ENCODE results near the gene HMGXB4.
"Not testable (repeated sequence)": the region's sequence is repeated elsewhere in the genome, so short reads cannot be mapped to it uniquely, and the experiment has no call there.

Gene HMGXB4

DNA sequence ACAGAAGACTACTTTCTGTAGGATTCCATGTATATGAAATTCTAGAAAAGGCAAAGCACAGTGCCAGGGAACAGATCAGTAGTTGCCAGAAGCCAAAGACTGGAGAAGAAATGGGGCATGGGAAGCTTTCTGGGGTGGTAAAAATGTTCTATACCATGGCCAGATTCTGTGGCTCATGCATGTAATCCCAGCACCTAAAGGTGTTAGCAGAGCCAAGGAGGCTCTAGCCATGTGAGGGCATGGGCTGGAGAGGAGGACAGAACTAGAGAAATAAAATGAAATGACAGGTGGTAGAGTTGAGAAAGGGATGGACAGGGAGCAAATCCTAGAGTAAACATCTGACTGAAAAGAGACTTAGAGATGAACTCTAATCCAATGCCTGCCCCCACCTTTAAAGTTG is 26.9 kb upstream of the HMGXB4 start:
- Histone ChIP-seq H3K9me3 (ENCODE audit: insufficient read depth, low read length) (peaks cover 6% of the 10 kb centered on the region), H3K36me3 (ENCODE audit: insufficient read depth, insufficient read length, low read length) (no peaks in the 10 kb centered on the region), H3K4me3 (ENCODE audit: insufficient read length, low read depth) (no peak overlapping the region), H3K4me1 (ENCODE audit: insufficient read depth, insufficient read length) (peaks cover 4% of the 10 kb centered on the region), H3K9ac (ENCODE audit: insufficient read length, low read depth) (no peak overlapping the region), H3K27me3 (ENCODE audit: insufficient read depth, insufficient read length) (no peaks in the 10 kb centered on the region)
- no peak for DNase-seq (ENCODE audit: low read depth, low spot score)
- TF ChIP-seq SUZ12 (IDR thresholded peaks at IDR 0.05; ENCODE audit: extremely low read depth, insufficient read depth, insufficient read length) (no peak), ZNF274 (IDR thresholded peaks at IDR 0.05; ENCODE audit: low read depth, low read length) (no peak), YY1 (IDR thresholded peaks at IDR 0.05; ENCODE audit: insufficient read depth, insufficient read length) (no peak)

- Histone ChIP-seq H3K9ac (ENCODE audit: insufficient read length, low read depth) (no peak overlapping the region), H3K9me3 (ENCODE audit: insufficient read depth, low read length) (peaks cover 6% of the 10 kb centered on the region), H3K4me3 (ENCODE audit: insufficient read length, low read depth) (no peak overlapping the region), H3K27me3 (ENCODE audit: insufficient read depth, insufficient read length) (no peaks in the 10 kb centered on the region), H3K4me1 (ENCODE audit: insufficient read depth, insufficient read length) (peaks cover 4% of the 10 kb centered on the region), H3K36me3 (ENCODE audit: insufficient read depth, insufficient read length, low read length) (no peaks in the 10 kb centered on the region)
- DNase-seq (ENCODE audit: low read depth, low spot score) = no peak
- TF ChIP-seq ZNF274 (IDR thresholded peaks at IDR 0.05; ENCODE audit: low read depth, low read length) = no peak
- TF ChIP-seq SUZ12 (IDR thresholded peaks at IDR 0.05; ENCODE audit: extremely low read depth, insufficient read depth, insufficient read length) = no peak
Observed at GRCh38 chr22:35230839-35231584, 26.3 kb upstream of the HMGXB4 start.

GRCh38 chr22:35231585-35232084 is 25.7 kb upstream of the HMGXB4 start:
- Histone ChIP-seq H3K4me1 (ENCODE audit: insufficient read depth, insufficient read length) (peaks cover 4% of the 10 kb centered on the region), H3K4me3 (ENCODE audit: insufficient read length, low read depth) (no peak overlapping the region), H3K36me3 (ENCODE audit: insufficient read depth, insufficient read length, low read length) (no peaks in the 10 kb centered on the region), H3K9me3 (ENCODE audit: insufficient read depth, low read length) (peaks cover 6% of the 10 kb centered on the region), H3K9ac (ENCODE audit: insufficient read length, low read depth) (no peak overlapping the region), H3K27me3 (ENCODE audit: insufficient read depth, insufficient read length) (no peaks in the 10 kb centered on the region)
- peak; percentile 70 for DNase-seq (ENCODE audit: low read depth, low spot score)
- TF ChIP-seq SUZ12 (IDR thresholded peaks at IDR 0.05; ENCODE audit: extremely low read depth, insufficient read depth, insufficient read length) (no peak), ZNF274 (IDR thresholded peaks at IDR 0.05; ENCODE audit: low read depth, low read length) (no peak), YY1 (IDR thresholded peaks at IDR 0.05; ENCODE audit: insufficient read depth, insufficient read length) (no peak)

- not testable (repeated sequence) for H3K9ac ChIP-seq (ENCODE audit: insufficient read length, low read depth); H3K27me3 ChIP-seq (ENCODE audit: insufficient read depth, insufficient read length); H3K4me3 ChIP-seq (ENCODE audit: insufficient read length, low read depth); DNase-seq (ENCODE audit: low read depth, low spot score); H3K9me3 ChIP-seq (ENCODE audit: insufficient read depth, low read length); H3K36me3 ChIP-seq (ENCODE audit: insufficient read depth, insufficient read length, low read length); H3K4me1 ChIP-seq (ENCODE audit: insufficient read depth, insufficient read length)
Observed at GRCh38 chr22:35238749-35239148, 18.5 kb upstream of the HMGXB4 start.

DNA sequence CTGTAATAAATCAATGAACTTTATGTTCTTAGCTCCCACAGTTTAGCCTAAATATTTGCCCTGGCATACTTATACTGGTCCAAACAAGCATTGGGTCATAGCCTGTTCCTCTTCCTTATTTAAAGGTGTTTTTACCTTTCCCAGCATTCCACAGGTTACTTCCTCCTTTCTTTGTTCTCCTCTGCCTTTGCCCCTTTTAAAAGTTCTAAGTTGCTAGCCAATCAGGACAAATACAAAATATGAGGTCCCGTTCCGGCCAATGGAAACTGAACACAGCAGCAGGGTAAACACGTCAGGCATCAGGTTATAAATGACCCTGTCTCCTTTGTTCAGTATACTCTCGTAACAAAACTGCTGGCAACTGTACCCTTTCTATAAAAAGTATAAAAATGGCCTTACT is 12.8 kb upstream of the HMGXB4 start:
- not testable (repeated sequence) for H3K9me3 ChIP-seq (ENCODE audit: insufficient read depth, low read length); H3K36me3 ChIP-seq (ENCODE audit: insufficient read depth, insufficient read length, low read length)

DNA sequence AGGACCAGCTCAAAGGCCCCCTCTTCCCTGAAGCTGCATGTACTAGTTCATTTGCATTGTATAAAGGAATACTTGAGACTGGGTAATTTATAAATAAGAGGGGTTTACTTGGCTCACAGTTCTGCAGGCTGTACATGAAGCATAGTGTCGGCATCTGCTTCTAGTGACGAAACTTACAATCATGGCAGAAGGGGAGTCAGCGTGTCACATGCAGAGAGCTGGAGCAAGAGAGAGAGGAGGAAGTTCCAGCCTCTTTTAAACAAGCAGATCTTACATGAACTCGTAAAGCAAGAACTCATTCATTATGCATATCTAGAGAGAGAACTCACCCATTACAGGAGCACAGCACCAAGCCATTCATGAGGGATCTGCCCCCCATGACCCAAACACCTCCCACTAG is 7.1 kb upstream of the HMGXB4 start:
- Histone ChIP-seq H3K9me3 (ENCODE audit: insufficient read depth, low read length) (no peaks in the 10 kb centered on the region), H3K36me3 (ENCODE audit: insufficient read depth, insufficient read length, low read length) (no peaks in the 10 kb centered on the region), H3K9ac (ENCODE audit: insufficient read length, low read depth) (no peak overlapping the region), H3K27me3 (ENCODE audit: insufficient read depth, insufficient read length) (no peaks in the 10 kb centered on the region), H3K4me1 (ENCODE audit: insufficient read depth, insufficient read length) (no peaks in the 10 kb centered on the region), H3K4me3 (ENCODE audit: insufficient read length, low read depth) (no peak overlapping the region)
- TF ChIP-seq ZNF274 (IDR thresholded peaks at IDR 0.05; ENCODE audit: low read depth, low read length) (no peak), YY1 (IDR thresholded peaks at IDR 0.05; ENCODE audit: insufficient read depth, insufficient read length) (no peak), SUZ12 (IDR thresholded peaks at IDR 0.05; ENCODE audit: extremely low read depth, insufficient read depth, insufficient read length) (no peak)
- DNase-seq (ENCODE audit: low read depth, low spot score) = no peak

More for the DNA sequence above, 12.8 kb upstream of the HMGXB4 start:
- H3K4me3 ChIP-seq (ENCODE audit: insufficient read length, low read depth); DNase-seq (ENCODE audit: low read depth, low spot score); H3K4me1 ChIP-seq (ENCODE audit: insufficient read depth, insufficient read length); H3K27me3 ChIP-seq (ENCODE audit: insufficient read depth, insufficient read length); H3K9ac ChIP-seq (ENCODE audit: insufficient read length, low read depth): not testable (repeated sequence)

- no peak for DNase-seq (ENCODE audit: low read depth, low spot score)
- TF ChIP-seq YY1 (IDR thresholded peaks at IDR 0.05; ENCODE audit: insufficient read depth, insufficient read length) (no peak), ZNF274 (IDR thresholded peaks at IDR 0.05; ENCODE audit: low read depth, low read length) (no peak)
- Histone ChIP-seq H3K4me1 (ENCODE audit: insufficient read depth, insufficient read length) (peaks cover 1% of the 10 kb centered on the region), H3K9ac (ENCODE audit: insufficient read length, low read depth) (no peak overlapping the region), H3K36me3 (ENCODE audit: insufficient read depth, insufficient read length, low read length) (peaks cover 6% of the 10 kb centered on the region), H3K9me3 (ENCODE audit: insufficient read depth, low read length) (no peaks in the 10 kb centered on the region), H3K27me3 (ENCODE audit: insufficient read depth, insufficient read length) (no peaks in the 10 kb centered on the region), H3K4me3 (ENCODE audit: insufficient read length, low read depth) (no peak overlapping the region)
Observed at GRCh38 chr22:35253946-35254345, 3.3 kb upstream of the HMGXB4 start.

- H3K9me3 ChIP-seq (ENCODE audit: insufficient read depth, low read length) = no peaks in the 10 kb centered on the region
- H3K36me3 ChIP-seq (ENCODE audit: insufficient read depth, insufficient read length, low read length) = peaks cover 23% of the 10 kb centered on the region
- peak overlapping the region; percentile 57 for H3K4me3 ChIP-seq (ENCODE audit: insufficient read length, low read depth)
- TF ChIP-seq YY1 (IDR thresholded peaks at IDR 0.05; ENCODE audit: insufficient read depth, insufficient read length) = no peak
- TF ChIP-seq SUZ12 (IDR thresholded peaks at IDR 0.05; ENCODE audit: extremely low read depth, insufficient read depth, insufficient read length) = no peak
- TF ChIP-seq ZNF274 (IDR thresholded peaks at IDR 0.05; ENCODE audit: low read depth, low read length) = no peak
- peaks cover 1% of the 10 kb centered on the region for H3K4me1 ChIP-seq (ENCODE audit: insufficient read depth, insufficient read length)
- no peak for DNase-seq (ENCODE audit: low read depth, low spot score)
- H3K27me3 ChIP-seq (ENCODE audit: insufficient read depth, insufficient read length) = no peaks in the 10 kb centered on the region
- H3K9ac ChIP-seq (ENCODE audit: insufficient read length, low read depth) = peak overlapping the region; percentile 76
Observed at GRCh38 chr22:35257002-35257320, 332 bp upstream of the HMGXB4 start.
